Keratinocyte (primary cell): ENCODE measurements around the gene SYTL2.

Source experiments
- EZH2 ChIP-seq: IDR thresholded peaks from one replicate; pipeline ENCODE4 v1.6.1; 2012; ENCODE audit warnings: inconsistent platforms, mild to moderate bottlenecking, low read length, moderate library complexity
- TF ChIP-seq, protein P1 (sequence below), 3 experiments: IDR thresholded peaks in 1 of 3; conservative IDR thresholded peaks in 1 of 3; optimal IDR thresholded peaks in 1 of 3; 2 replicates in 2 of 3; 3 replicates in 1 of 3; pipeline versions ENCODE3 to v1.5.1; 2011; ENCODE audit warnings: low read length in 3 of 3, mild to moderate bottlenecking in 3 of 3, moderate library complexity in 2 of 3, control low read depth in 1 of 3, inconsistent platforms in 1 of 3; ENCODE audit not compliant: insufficient read depth in 2 of 3; ENCODE audit errors: extremely low read depth in 1 of 3

DNA sequence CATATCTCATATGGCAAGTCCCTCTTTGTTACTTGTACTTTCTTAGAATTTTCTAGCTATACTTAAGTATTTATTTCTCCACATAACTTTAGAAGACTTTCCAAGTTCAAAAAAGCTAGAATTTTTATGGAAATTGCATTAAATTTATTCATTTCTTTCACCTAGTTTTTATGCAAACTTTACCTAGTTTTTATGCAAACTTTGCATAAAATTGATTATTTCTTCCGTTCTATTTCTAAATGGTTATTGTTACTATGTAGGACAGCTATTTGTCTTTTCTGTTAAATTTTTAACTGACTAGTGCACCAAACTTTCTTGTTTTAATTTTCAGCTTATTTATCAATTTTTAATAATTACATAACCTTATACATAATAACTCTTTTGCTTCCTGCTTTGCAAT lies 142.8 kb downstream of the SYTL2 start:
- no peak for TF ChIP-seq EZH2
- TF ChIP-seq, protein P1, sequence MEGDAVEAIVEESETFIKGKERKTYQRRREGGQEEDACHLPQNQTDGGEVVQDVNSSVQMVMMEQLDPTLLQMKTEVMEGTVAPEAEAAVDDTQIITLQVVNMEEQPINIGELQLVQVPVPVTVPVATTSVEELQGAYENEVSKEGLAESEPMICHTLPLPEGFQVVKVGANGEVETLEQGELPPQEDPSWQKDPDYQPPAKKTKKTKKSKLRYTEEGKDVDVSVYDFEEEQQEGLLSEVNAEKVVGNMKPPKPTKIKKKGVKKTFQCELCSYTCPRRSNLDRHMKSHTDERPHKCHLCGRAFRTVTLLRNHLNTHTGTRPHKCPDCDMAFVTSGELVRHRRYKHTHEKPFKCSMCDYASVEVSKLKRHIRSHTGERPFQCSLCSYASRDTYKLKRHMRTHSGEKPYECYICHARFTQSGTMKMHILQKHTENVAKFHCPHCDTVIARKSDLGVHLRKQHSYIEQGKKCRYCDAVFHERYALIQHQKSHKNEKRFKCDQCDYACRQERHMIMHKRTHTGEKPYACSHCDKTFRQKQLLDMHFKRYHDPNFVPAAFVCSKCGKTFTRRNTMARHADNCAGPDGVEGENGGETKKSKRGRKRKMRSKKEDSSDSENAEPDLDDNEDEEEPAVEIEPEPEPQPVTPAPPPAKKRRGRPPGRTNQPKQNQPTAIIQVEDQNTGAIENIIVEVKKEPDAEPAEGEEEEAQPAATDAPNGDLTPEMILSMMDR (optimal IDR thresholded peaks at IDR 0.05 in 1 of 3, IDR thresholded peaks at IDR 0.05 in 1 of 3, conservative IDR thresholded peaks at IDR 0.05 in 1 of 3; ENCODE audit: extremely low read depth in 1 of 3, insufficient read depth in 2 of 3, low read length in 3 of 3): no peak
